ENCODE results near the gene RASSF1.
"Not testable (repeated sequence)": the region's sequence is repeated elsewhere in the genome, so short reads cannot be mapped to it uniquely, and the experiment has no call there.

RASSF1 gene

DNA sequence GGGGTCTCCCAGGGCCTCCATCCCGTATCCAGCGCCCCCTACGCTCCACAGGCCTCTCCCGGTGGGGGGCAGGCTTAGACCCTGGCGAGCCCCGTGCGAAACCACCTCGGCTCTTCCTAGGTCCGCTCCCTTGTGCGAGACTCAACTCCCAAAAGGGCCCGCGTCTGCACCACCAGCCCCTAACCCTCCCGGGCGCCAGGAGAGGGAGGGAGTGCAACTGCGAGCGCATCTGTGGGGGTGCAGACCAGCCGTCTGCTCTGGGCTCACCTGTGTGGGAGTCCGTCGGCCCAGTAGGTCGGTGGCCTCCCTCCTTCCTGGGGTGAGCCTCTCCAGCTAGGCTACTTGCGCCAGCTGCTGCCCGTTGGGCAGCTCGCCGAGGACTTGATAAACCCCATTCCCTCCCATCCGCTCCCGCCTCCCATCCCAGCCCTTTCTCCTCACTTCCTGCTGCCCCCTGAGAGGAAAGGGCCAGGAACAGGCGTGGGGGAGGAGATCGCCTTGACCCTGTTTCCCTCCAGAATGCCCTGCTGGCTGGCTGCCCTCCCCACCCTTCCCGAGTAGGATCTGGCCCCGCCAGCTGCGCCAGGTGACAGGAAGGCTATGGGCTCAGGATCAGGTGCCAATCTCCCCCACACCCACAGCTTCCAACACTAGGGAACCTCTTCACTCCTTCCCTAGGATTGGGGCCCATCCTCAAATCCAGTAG, 18.1 kb downstream of the RASSF1 start, which contains the start of gene HYAL2:
Gene HYAL2, minus strand, starts transcription at position 360 of the 706 bp plus-strand sequence. CDS start 2,256 bp downstream, outside the sequence.
- no peak for DNase-seq

DNA sequence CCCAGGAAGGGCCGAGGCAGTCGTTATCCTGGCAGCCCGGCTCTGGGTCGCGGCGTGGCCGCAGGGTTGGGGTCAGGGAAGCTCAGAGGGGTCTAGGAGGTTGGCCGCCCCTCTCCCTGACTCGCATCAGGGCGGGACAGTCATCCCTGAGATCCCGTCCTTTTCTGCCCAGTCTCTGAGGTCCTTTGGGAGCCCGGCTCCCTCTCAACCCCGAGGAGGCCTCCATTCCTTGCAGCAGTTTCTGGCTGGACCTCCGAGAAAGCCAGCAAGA, 18.6 kb downstream of the RASSF1 start:
- no peak for DNase-seq

DNA sequence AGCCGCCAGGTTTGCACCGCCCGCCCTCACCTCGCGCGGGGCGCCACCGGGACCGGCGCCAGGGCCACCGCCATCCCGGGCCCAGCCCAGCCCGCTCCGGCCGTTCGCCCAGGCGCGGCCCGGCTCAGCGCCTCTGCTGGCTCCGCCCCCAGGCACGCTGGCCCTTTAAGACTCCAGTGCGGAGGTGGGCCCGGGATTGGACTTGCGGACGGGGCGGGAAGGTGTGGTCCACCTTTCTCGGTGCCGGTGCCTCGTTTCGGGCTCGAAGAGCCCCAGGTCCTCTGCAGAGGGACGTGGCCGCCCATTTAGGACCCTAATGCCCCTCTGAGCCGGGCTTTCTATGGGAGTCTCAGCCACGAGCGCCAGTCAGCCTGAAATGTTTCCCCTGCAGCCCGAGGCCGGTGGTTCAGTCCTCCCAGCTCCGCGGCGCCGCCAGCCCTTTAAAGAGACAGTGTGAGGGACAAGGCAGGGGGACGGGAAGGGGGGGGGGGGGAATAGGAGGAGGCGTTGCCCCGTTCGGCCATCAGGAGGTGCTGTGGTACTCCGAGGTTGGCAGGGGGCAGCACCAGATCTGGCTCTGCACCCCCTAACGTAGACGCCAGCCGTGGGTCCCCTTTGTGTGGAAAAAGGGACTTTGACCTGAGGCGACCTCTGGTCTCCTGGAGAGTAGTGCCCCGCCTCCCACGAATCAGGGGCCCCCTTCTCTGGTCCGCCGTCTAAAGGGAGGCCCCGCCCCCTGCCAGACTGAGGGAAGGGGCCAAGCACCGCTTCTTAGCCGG, 19.1 kb downstream of the RASSF1 start:
- peak; percentile 68 for DNase-seq

DNA sequence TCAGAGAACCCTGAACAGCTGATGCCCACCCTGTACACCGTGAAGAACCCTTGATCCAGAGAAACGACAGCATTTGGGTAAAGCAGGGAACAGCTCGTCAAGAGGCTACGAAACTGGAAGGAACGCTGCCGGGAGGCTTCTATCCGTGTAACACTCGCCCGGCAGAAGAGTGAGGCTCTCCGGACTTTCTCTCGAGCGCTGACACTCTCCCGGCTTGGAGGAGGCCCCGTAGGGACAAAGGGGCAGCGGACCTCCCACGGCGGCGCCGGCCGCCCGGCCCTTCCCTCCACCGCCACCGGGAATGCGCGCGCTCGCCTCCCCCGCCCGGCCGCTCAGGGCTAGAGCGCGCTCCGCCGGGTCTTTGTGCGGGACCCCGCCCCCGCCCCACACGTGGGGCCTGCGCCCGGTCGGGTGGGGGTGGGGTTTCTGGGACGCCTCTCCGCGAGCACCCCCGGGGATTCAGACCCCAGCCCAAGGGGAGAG, 19.7 kb downstream of the RASSF1 start:
- DNase-seq = peak; percentile 50

DNA sequence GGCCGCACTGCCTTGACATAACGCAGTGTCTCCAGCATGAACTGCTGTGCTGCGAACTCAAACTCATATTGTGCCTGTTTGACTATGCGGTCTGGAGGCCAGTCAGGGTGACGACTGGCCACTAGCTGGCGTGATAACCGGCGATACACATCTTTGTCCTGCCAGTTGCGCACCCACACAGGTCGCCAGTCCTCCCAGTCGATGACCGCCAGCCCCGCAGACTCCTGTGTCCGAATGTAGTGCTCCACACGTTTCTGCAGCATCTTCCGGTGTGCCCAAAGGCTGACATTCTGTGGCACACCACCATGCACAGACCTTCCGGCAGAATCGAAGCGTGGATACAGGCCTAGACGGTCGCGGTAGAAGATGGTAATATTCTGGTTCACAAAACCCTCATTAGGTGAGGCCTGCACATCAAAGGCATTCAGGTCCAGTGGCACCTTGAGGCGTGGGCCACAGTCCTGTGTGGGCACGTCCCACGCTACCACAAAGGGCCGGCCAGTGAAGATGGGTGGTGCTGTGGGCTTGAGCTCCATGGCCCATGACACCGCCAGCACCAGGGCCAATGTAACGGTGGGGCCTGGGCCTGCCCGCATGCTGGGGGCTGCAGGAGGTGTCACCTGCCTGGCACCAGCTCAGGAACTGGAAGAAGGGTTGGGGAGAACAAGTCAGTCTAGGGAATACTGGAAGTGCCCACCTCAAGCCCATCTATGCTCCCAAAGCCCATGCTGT, 20.6 kb downstream of the RASSF1 start:
- DNase-seq = no peak

DNA sequence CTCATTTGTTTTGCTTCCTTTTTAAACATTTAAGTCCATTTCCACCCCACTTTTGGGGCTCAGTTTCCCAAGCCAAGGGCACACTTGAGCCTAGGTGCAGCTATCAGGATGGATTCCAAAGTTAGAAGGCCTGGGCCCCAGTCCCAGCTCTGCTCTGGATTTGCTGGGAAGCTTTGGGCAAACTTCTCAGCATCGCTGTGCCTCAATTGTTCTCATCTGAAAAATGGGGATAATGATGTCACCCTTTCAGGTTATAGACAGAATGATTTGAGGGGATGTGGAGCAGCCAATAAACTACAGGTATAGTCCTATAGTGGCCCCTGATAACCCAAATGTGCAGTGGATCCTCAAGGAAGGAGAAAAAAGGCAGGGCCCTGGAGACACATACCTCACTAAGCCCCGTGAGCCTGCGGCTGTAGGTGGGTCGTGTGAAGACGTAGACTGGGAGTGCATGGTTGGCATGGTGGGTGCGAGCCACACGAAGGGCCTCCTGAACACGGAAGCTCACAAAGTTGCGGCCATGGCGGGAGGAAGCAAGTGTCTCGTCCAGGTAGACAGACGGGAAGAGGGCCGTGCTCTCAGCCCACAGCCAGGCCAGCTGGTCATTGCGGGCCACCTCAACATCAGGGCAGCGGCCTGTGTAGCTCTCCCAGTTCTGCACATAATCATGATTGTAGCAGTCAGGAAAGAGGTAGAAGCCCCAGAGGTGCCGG, 21.3 kb downstream of the RASSF1 start:
- DNase-seq = no peak

DNA sequence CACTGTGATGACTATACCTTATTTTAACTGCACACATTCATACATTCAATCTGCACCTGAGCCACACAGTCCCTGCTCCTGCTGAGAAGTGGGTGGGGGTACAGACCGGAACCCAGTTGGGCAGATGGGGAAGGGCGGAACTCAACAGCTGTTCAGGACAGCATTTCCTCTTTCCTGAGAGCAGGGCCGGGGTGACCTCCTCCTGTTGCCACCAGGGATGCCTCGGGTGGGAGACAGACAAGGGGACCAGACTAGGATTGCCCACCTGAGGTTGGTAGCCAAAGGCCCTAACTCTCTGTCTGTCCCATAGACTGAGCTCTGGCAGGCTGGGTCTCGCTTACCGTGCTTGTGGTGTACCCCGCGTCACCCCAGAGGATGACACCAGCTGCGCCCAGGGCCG, 22.0 kb downstream of the RASSF1 start:
- DNase-seq = no peak

DNA sequence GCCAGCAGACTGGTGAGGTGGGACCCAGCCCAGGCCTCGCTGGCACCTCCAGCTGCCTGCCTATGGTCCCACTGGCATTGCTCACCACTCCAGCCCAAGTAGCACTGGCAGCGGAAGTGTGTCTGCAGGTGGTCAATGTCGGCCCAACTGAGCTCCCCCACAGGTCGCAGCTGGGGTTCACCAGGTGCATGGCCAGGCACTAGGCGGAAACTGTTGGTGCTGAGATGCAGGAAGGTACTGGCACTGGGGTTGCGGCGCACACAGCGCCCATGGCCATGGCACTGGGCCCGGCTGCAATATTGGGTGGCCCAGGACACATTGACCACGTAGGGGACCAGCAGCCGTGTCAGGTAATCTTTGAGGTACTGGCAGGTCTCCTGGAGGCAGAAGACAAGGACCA, 22.5 kb downstream of the RASSF1 start:
- no peak for DNase-seq

DNA sequence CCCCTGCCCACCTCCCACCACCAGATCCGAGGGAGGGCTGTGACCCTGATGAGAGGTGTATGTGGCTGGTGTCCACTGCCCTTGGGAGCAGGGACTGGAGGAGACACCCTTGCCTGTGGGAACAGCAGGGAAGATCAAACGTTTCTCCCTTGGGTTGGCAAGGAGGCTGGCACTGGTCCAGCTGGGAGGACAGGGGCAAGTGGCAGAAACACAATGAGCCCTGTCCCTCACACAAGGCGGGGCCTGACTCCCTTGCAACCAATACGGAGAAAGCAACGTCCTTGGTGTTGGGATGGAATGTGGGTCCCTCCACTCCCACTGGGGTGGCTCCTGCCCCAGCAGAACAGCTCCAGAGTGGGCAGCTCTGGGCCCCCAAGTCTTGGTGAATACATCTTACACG, 23.3 kb downstream of the RASSF1 start:
- no peak for DNase-seq

DNA sequence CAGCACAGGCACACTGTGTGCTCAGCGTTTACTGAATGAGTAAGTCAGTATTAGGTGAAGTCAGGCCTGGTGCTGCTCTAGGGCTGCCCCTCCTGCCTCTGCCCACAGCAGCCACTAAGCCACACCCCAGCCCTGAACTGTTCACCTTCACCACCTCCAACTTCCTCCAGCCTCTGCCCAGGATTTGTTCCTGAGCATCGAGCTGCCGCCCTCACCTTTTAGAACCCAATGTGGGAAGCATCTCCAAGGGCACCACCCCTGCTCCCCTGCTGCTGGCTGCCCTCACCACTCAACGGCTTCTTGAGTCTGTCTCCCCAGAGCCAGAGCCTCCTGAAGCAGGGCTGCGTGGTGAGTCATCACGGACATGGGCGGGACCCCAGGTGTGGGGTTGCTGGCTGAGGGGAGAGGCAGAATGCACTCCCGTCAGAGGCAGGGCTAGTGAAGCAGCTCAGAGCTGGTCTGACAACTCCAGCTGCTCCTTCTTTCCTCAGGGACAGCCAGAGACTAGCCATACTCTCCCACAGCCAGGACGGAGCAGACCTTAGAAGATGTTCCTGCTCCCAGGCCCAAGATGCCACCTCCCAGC, 23.9 kb downstream of the RASSF1 start:
- DNase-seq = no peak

DNA sequence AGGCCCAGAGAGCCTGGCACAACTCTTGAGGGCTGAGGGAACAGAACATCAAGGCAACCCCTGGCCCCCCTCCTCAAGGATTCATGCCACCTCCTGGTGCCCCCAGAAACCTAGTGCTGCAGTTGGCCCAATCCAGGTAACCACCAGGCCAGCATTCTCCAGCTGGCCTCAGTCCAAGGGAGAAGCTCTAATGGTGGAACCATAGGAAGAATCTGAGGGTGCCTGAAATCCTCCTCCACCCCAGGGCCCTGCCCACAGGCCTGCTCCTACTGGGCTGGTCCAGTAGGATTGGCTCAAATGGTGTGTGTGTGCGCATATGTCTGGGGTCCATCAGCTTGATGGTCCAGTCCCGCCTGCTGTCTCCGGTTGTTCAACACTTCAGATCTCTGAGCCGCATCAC, 25.8 kb downstream of the RASSF1 start:
- DNase-seq = no peak

DNA sequence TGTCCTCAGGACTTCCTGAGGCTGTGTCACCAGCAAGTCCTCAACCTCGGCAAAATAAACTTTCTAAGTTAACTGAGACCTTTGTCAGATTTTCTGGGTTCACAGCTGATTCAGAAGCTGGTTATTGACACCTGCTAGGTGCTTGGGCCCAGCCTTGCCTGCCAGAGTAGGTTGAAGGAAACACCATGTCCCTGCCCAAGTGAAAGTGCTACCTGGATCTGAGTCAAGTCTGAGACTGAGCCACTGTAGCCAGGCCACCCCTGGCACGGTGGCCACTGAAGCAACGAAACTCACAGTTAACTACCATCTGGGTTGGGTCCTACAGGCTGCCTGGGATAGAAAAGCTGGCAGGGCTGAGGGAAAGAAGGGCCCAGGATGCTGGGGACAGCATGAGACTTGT, 26.3 kb downstream of the RASSF1 start:
- no peak for DNase-seq

DNA sequence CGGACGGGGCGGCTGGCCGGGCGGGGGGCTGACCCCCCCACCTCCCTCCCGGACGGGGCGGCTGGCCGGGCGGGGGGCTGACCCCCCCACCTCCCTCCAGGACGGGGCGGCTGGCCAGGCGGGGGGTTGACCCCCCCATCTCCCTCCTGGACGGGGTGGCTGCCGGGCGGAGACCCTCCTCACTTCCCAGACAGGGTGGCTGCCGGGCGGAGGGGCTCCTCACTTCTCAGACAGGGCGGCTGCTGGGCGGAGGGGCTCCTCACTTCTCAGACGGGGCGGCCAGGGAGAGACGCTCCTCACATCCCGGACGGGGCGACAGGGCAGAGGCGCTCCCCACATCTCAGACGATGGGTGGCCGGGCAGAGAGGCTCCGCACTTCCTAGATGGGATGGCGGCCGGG, 28.6 kb downstream of the RASSF1 start:
- DNase-seq = not testable (repeated sequence)

DNA sequence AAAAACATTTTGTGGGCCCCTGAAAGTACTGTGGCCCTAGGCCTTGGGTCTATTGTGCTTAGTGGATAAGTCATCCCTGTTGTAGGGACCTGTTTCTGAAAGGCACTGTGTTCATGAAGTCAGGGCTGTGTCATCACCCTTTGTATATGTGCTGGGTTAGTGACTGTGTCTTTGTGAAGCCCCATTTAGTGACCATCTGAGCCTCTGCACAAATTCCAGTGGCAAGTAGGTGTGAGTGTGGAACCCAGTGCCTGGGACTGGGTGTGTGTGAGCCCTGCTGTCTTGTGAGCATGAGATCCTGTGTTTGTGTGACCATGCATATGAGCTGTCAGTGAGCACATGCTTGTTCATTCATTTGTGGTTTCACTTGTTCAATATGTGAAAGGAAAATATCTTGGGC, 36.0 kb downstream of the RASSF1 start:
- DNase-seq = no peak

DNA sequence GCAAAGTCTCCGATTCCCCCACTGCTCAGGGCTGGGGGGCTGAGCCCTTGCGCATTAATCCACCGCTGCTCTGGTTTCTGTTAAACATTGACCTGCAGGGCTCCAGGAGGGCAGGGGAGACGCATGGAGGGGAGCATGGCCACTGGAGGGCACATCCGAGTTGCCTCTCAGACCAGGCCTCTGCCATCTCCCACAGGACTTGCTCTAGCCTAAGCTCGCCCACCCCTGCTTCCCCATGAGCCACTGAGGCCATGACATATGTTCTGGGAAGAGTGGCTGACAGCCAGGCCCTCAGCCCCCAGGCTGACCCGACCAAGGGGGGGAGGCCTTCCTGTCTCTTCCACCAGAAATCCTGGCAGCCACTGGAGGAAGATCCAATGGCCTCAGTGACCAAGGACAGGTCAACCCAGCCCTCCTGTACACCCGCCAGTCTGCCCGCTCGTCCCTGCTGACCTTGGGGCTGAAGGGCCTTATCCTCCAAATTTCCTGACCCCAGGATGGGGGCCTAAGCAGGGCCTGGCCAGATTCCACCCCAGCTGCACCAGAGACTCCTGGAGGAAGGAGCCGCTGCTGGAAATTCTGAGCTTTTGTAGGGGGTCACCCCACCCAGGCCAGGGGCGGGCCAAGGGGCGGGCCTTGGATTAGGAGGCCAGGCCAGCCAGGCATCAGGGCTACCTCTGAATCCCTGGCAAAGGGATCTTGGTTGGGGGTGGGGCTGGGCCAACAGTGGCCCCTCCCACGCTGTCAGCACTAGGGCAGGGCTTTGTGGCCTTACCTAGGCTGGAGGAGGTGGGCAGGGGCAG, 37.4 kb downstream of the RASSF1 start, which contains the start of gene HYAL1:
Gene HYAL1, minus strand, starts transcription at position 562 of the 803 bp plus-strand sequence. CDS start 618 bp downstream, outside the sequence.
- DNase-seq = no peak

DNA sequence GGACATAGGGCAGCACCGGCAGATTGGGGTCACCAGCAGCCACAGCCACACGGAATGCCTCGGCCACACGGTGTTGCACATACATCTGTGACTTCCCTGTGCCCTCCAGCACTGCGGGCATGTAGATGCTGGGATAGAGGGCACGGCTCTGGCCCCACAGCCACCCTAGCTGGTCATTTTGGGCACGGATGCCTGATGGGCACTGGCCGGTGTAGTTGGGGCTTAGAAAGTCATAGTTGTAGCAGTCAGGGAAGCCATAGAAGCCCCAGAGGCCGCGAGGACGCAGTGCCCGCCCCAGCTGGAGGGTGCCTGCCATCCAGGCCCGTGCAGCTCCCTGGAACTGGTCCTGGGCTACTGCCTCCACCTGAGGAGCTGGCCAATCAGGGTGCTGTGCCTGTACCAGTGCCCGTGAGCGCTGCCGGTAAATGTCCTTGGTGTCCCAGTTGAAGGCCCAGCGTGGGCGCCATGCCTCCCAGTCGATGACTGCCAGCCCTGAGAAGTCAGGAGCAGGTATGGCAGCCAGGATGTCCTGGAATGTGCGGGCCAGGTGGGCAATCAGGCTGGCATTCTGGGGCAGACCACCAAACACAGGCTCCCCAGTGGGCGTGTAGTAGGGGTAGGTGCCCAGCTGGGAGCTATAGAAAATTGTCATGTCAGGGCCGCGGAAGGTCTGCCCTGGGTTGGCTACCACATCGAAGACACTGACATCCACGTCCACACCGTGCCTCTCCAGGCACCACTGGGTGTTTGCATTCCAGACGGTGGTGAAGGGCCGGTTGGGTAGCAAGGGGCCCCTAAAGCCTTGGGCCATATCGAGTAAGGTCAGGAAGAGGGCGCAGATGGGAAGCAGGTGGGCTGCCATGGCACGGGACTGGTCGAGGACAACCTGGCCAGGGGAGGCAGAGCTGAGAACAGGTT, 38.3 kb downstream of the RASSF1 start:
- DNase-seq = no peak

DNA sequence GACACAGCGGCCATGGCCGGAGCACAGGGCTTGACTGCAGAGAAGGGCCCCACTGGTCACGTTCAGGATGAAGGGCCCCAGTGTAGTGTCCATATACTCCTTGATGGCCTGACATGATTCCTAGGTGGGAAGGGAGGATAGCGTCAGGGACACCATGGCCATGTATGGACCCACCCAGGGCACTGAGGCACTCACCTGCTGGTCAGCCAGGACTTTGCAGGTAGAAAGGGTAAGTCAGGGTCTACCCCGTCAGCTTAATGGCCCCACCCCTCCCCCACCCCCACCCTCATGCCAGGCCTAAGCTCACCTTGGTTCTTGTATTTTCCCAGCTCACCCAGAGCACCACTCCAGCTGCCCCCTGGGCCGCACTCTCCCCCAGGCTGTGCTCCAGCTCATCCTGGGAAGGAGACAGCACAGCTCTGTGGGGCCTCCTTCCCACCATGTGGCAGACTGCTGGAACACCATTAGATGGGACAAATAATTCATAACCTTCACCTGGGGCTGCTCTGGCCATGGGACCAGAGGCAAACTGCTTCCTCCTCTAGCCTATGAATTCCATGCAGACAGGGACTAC, 39.9 kb downstream of the RASSF1 start:
- no peak for DNase-seq

DNA sequence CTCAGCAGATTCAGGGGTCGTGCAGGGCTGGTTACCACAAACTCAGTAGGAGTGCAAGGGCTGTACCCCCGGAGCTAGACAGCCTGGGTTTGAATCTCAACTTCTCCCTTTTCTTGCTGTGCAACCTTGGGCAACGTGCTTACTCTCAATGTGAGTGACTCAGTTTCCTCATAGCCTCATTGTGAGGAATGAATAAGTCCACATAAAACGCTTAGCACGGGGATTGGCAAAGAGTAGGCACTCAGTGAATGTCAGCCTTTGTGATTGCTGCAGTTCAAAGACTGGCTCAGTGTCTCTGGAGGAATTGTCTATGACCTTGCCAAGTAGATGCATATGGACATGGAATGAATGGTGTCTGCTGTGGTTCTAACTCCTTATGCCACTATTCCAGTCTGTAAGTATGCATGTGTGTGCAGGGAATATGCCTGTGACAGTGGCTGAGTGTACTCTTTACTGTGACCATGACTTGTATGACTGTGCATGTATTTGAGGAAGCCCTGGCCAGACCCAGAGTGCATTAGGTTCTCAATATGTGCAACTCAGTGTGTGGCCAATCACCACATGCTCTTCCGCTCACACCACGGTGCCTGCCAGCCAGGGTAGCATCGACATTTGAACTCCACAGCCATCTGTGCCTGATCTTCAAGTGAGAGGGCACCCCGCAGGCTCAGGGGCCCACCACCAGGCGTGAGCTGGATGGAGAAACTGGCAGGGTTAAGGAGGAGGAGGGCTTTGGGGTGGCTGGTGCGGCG, 40.5 kb downstream of the RASSF1 start:
- no peak for DNase-seq

DNA sequence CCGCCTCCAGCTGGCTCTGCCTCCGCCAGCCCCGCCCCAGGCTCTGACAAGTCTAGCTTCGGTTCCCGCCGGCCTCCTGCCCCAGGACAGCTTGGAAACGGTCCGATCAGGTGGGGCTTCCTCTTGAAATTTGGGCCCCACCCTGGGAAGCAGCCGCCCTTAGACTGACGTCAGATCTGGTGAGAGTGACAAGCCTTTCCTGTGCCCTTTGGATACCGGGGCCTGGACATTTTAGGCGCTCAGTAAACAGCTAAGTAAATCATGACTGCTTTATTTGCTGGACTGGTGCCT, 41.1 kb downstream of the RASSF1 start:
- DNase-seq = no peak
